Breast epithelium (tissue), 4 donors: Measurements from ENCODE around the gene CBFA2T2. TPM values are rescaled to one million over a fixed set of nuclear protein-coding genes. Genes with fewer than 3 reads are reported as not detected.

Source experiments
- DNase-seq, 2 donors: peaks; one replicate each; pipeline ENCODE4 v3.0.0-alpha.2; 2019; ENCODE audit warnings: low spot score in 2 of 2
- H3K27ac ChIP-seq, 2 donors: fragments of 200-600 bp; sonication (generic) in 1 of 2; one replicate each; pipeline ENCODE4 v1.5.1; 2016 to 2019; ENCODE audit warnings: mild to moderate bottlenecking in 1 of 2
- H3K27me3 ChIP-seq, 2 donors: fragments of 200-600 bp; sonication (generic) in 1 of 2; one replicate each; pipeline versions ENCODE4 v1.5.1 to v1.6.0; 2017 to 2019; ENCODE audit warnings: control low read depth in 1 of 2, mild to moderate bottlenecking in 1 of 2
- H3K36me3 ChIP-seq: fragments of 200-600 bp; one replicate; pipeline ENCODE4 v1.5.1; 2019
- H3K4me1 ChIP-seq, 2 donors: fragments of 200-600 bp; sonication (generic); one replicate each; pipeline ENCODE4 v1.5.1; 2016 to 2019; ENCODE audit warnings: control low read depth in 1 of 2
- H3K4me3 ChIP-seq, 3 donors: fragments of 200-600 bp; sonication (generic); 1 replicate in 2 of 3; 2 replicates in 1 of 3; pipeline ENCODE4 v1.5.1; 2016 to 2019; ENCODE audit warnings: mild to moderate bottlenecking in 3 of 3, moderate library complexity in 2 of 3
- H3K9me3 ChIP-seq, 2 donors: fragments of 200-600 bp; sonication (generic) in 1 of 2; one replicate each; pipeline ENCODE4 v1.5.1; 2016 to 2019; ENCODE audit warnings: control low read depth in 1 of 2
- CTCF ChIP-seq, 3 donors: fragments of 450-650 bp; IDR thresholded peaks; one replicate each; pipeline ENCODE4 v1.5.1; 2016 to 2017; ENCODE audit warnings: antibody characterized with exemption in 3 of 3, mild to moderate bottlenecking in 3 of 3, moderate library complexity in 3 of 3
- POLR2A ChIP-seq: fragments of 450-650 bp; IDR thresholded peaks from one replicate; pipeline ENCODE4 v1.6.1; 2016; ENCODE audit warnings: antibody characterized with exemption, mild to moderate bottlenecking, moderate library complexity
- POLR2AphosphoS5 ChIP-seq, 3 donors: sonication (generic); formaldehyde crosslinking; IDR thresholded peaks; one replicate each; pipeline ENCODE4 v1.6.1; 2017; ENCODE audit warnings: antibody characterized with exemption in 3 of 3
- intact Hi-C: fragments of 100-400 bp; cut with DNase I; formaldehyde crosslinking; loops from one replicate; pipeline ENCODE4 v1.15.1; 2023; ENCODE audit warnings: low total_unique reads
- total RNA-seq, 3 donors: library from RNA; depleted of rRNA; stranded (reverse); fragments of >200 nt; gene quantifications; one replicate each; pipeline ENCODE4 v1.1.0, GENCODE V29; 2016

Gene CBFA2T2
- total RNA-seq, 3 donors from 2014 or later = 10.9 to 20.9 (median 17.0) TPM

- Histone ChIP-seq H3K36me3 (no peaks in the 10 kb centered on the region), H3K27ac (no peak overlapping the region), H3K9me3 (no peaks in the 10 kb centered on the region), H3K4me3 (no peak overlapping the region), H3K27me3 (no peaks in the 10 kb centered on the region), H3K4me1 (no peaks in the 10 kb centered on the region)
- TF ChIP-seq POLR2A (no peak), POLR2AphosphoS5 (IDR thresholded peaks at IDR 0.05) (no peak), CTCF (IDR thresholded peaks at IDR 0.05) (no peak)
- intact Hi-C loops = no loop called here
- no peak for DNase-seq
These were observed 15.6 kb upstream of the CBFA2T2 start for GRCh38 chr20:33474097-33474873.

GRCh38 chr20:33474963-33475362, 14.9 kb upstream of the CBFA2T2 start:
- Histone ChIP-seq H3K27me3 (no peaks in the 10 kb centered on the region), H3K4me1 (no peaks in the 10 kb centered on the region), H3K36me3 (no peaks in the 10 kb centered on the region), H3K4me3 (no peak overlapping the region), H3K27ac (no peak overlapping the region), H3K9me3 (no peaks in the 10 kb centered on the region)
- intact Hi-C loops = no loop called here
- no peak for DNase-seq
- TF ChIP-seq POLR2A = no peak

- TF ChIP-seq POLR2AphosphoS5 (IDR thresholded peaks at IDR 0.05) (no peak), POLR2A (no peak), CTCF (IDR thresholded peaks at IDR 0.05) (no peak)
- no peaks in the 10 kb centered on the region for H3K36me3 ChIP-seq
- no peak for DNase-seq
These were observed 14.3 kb upstream of the CBFA2T2 start for GRCh38 chr20:33475381-33476152.

GRCh38 chr20:33477386-33478234, 12.3 kb upstream of the CBFA2T2 start:
- intact Hi-C loops = no loop called here
- Histone ChIP-seq H3K27me3 (no peaks in the 10 kb centered on the region), H3K4me3 (no peak overlapping the region), H3K9me3 (no peaks in the 10 kb centered on the region), H3K27ac (no peak overlapping the region), H3K36me3 (no peaks in the 10 kb centered on the region), H3K4me1 (no peaks in the 10 kb centered on the region)
- no peak for TF ChIP-seq POLR2A
- no peak for TF ChIP-seq CTCF (IDR thresholded peaks at IDR 0.05)
- TF ChIP-seq POLR2AphosphoS5 (IDR thresholded peaks at IDR 0.05) = no peak
- no peak for DNase-seq

More at GRCh38 chr20:33475381-33476152, 14.3 kb upstream of the CBFA2T2 start:
- H3K9me3 ChIP-seq = no peaks in the 10 kb centered on the region
- H3K27ac ChIP-seq = no peak overlapping the region
- H3K4me3 ChIP-seq = no peak overlapping the region
- no peaks in the 10 kb centered on the region for H3K27me3 ChIP-seq
- intact Hi-C loops = no loop called here
- H3K4me1 ChIP-seq = no peaks in the 10 kb centered on the region

- no peak for DNase-seq
- TF ChIP-seq POLR2AphosphoS5 (IDR thresholded peaks at IDR 0.05) = no peak
- TF ChIP-seq CTCF (IDR thresholded peaks at IDR 0.05) = no peak
- TF ChIP-seq POLR2A = no peak
- Histone ChIP-seq H3K4me1 (no peaks in the 10 kb centered on the region), H3K27me3 (no peaks in the 10 kb centered on the region), H3K4me3 (no peak overlapping the region), H3K9me3 (no peaks in the 10 kb centered on the region), H3K36me3 (no peaks in the 10 kb centered on the region), H3K27ac (no peak overlapping the region)
- intact Hi-C loops = no loop called here
These were observed 9.8 kb upstream of the CBFA2T2 start for GRCh38 chr20:33480048-33480447.
